Liver (tissue), 9 donors: ENCODE results near the gene BHLHE23. TPM values are rescaled to one million over a fixed set of nuclear protein-coding genes. Genes with fewer than 3 reads are reported as not detected.

ENCODE experiments used
- DNase-seq: peaks from one replicate; pipeline ENCODE4 v3.0.0-alpha.2; 2017; ENCODE audit warnings: low spot score
- H3K27ac ChIP-seq, 2 donors: one replicate each; pipeline ENCODE4 v1.7.0; 2013; ENCODE audit warnings: inconsistent platforms in 2 of 2, low read length in 2 of 2, control low read depth in 1 of 2, low read depth in 1 of 2, mild to moderate bottlenecking in 1 of 2
- H3K27me3 ChIP-seq, 4 donors: one replicate each; pipeline versions ENCODE4 v1.6.1 to v1.7.0; 2013; ENCODE audit warnings: low read length in 3 of 4, inconsistent platforms in 1 of 4, mild to moderate bottlenecking in 1 of 4, moderate library complexity in 1 of 4; ENCODE audit not compliant: control insufficient read depth in 4 of 4, insufficient read depth in 4 of 4
- H3K36me3 ChIP-seq, 4 donors: one replicate each; pipeline versions ENCODE4 v1.6.1 to v1.7.0; 2013; ENCODE audit warnings: low read length in 3 of 4, mild to moderate bottlenecking in 3 of 4, low read depth in 1 of 4, moderate library complexity in 1 of 4; ENCODE audit not compliant: control insufficient read depth in 4 of 4, insufficient read depth in 3 of 4
- H3K4me1 ChIP-seq, 4 donors: one replicate each; pipeline versions ENCODE4 v1.6.1 to v1.7.0; 2013; ENCODE audit warnings: low read length in 3 of 4, mild to moderate bottlenecking in 3 of 4, moderate library complexity in 1 of 4; ENCODE audit not compliant: control insufficient read depth in 4 of 4, insufficient read depth in 4 of 4
- H3K4me3 ChIP-seq, 3 donors: one replicate each; pipeline versions ENCODE4 v1.6.1 to v1.7.0; 2013; ENCODE audit warnings: low read length in 3 of 3, control low read depth in 1 of 3, low read depth in 1 of 3, mild to moderate bottlenecking in 1 of 3
- H3K9ac ChIP-seq, 2 donors: one replicate each; pipeline ENCODE4 v1.7.0; 2013; ENCODE audit warnings: low read length in 2 of 2, mild to moderate bottlenecking in 2 of 2, moderate library complexity in 2 of 2, control low read depth in 1 of 2, low read depth in 1 of 2
- H3K9me3 ChIP-seq, 4 donors: one replicate each; pipeline versions ENCODE4 v1.6.1 to v1.7.0; 2013; ENCODE audit warnings: low read length in 3 of 4; ENCODE audit not compliant: control insufficient read depth in 4 of 4
- EGR1 ChIP-seq, 2 donors: IDR thresholded peaks; 2 replicates each; pipeline ENCODE4 v1.6.1; 2016 to 2018; ENCODE audit warnings: antibody characterized with exemption in 2 of 2, low read depth in 2 of 2
- FOXA1 ChIP-seq: IDR thresholded peaks from 2 replicates; pipeline ENCODE4 v1.6.1; 2016; ENCODE audit warnings: antibody characterized with exemption
- FOXA2 ChIP-seq: IDR thresholded peaks from 2 replicates; pipeline ENCODE4 v1.6.1; 2016; ENCODE audit warnings: antibody characterized with exemption
- GABPA ChIP-seq, 2 donors: IDR thresholded peaks in 1 of 2; conservative IDR thresholded peaks in 1 of 2; 2 replicates each; pipeline ENCODE4 v1.6.1; 2016; ENCODE audit warnings: antibody characterized with exemption in 2 of 2, mild to moderate bottlenecking in 1 of 2, moderate library complexity in 1 of 2
- HNF4A ChIP-seq, 2 donors: conservative IDR thresholded peaks; 2 replicates each; pipeline ENCODE4 v1.6.1; 2016; ENCODE audit warnings: antibody characterized with exemption in 2 of 2, mild to moderate bottlenecking in 2 of 2
- HNF4G ChIP-seq: IDR thresholded peaks from 2 replicates; pipeline ENCODE4 v1.6.1; 2016; ENCODE audit warnings: antibody characterized with exemption
- JUND ChIP-seq, 2 donors: IDR thresholded peaks; 2 replicates each; pipeline ENCODE4 v1.6.1; 2016; ENCODE audit warnings: antibody characterized with exemption in 2 of 2
- NR2F2 ChIP-seq: IDR thresholded peaks from 2 replicates; pipeline ENCODE4 v1.6.1; 2016; ENCODE audit warnings: antibody characterized with exemption
- RAD21 ChIP-seq, 2 donors: IDR thresholded peaks; 2 replicates each; pipeline ENCODE4 v1.6.1; 2016; ENCODE audit warnings: antibody characterized with exemption in 2 of 2, mild to moderate bottlenecking in 2 of 2
- REST ChIP-seq: IDR thresholded peaks from 2 replicates; pipeline ENCODE4 v1.6.1; 2016; ENCODE audit warnings: antibody characterized with exemption, mild to moderate bottlenecking
- RXRA ChIP-seq, 2 donors: IDR thresholded peaks; 2 replicates each; pipeline ENCODE4 v1.6.1; 2017 to 2018; ENCODE audit warnings: antibody characterized with exemption in 2 of 2, mild to moderate bottlenecking in 1 of 2
- SP1 ChIP-seq: IDR thresholded peaks from 2 replicates; pipeline ENCODE4 v1.6.1; 2018; ENCODE audit warnings: antibody characterized with exemption, mild to moderate bottlenecking
- TAF1 ChIP-seq: conservative IDR thresholded peaks from 2 replicates; pipeline ENCODE4 v1.6.1; 2016; ENCODE audit warnings: antibody characterized with exemption, mild to moderate bottlenecking
- YY1 ChIP-seq: IDR thresholded peaks from 2 replicates; pipeline ENCODE4 v1.6.1; 2016; ENCODE audit warnings: antibody characterized with exemption, mild to moderate bottlenecking
- ZBTB33 ChIP-seq: IDR thresholded peaks from 2 replicates; pipeline ENCODE4 v1.6.1; 2016; ENCODE audit warnings: antibody characterized with exemption
- WGBS: extraction: QIAGEN DNeasy Blood & Tissue Kit; methylation state at CpG from one replicate; pipeline ENCODE4 v1.1.7; 2013; 5-methylcytosine and 5-hydroxymethylcytosine counted together
- polyA plus RNA-seq, 2 donors: library from polyadenylated mRNA; stranded (reverse) in 1 of 2; unstranded in 1 of 2; fragments of 200-250 nt in 1 of 2; fragments of >200 nt in 1 of 2; fragmentation: Nextera tagmentation in 1 of 2; extraction: Ambion mirVana in 1 of 2; gene quantifications; one replicate each; pipeline versions ENCODE4 v1.2.1 to v1.2.3, GENCODE V29; 2013 to 2015
- total RNA-seq, 2 donors: library from RNA; depleted of rRNA; stranded (reverse); fragments of >200 nt; gene quantifications; one replicate each; pipeline ENCODE4 v1.2.3, GENCODE V29; 2014
- TF ChIP-seq, protein P1 (sequence below): IDR thresholded peaks from 2 replicates; pipeline ENCODE4 v1.6.1; 2016; ENCODE audit warnings: antibody characterized with exemption
- TF ChIP-seq, protein P2 (sequence below): fragments of 150-350 bp; IDR thresholded peaks from 2 replicates; pipeline ENCODE4 v1.5.1; 2017; ENCODE audit warnings: improper control_type of control experiment, low read depth, low read length; ENCODE audit not compliant: missing input control
- TF ChIP-seq, protein P3 (sequence below): IDR thresholded peaks from 2 replicates; pipeline ENCODE4 v1.6.1; 2016; ENCODE audit warnings: antibody characterized with exemption
- donor health status: healthy.
- donor health status: healthy.
- donor health status: healthy.
- donor health status: healthy.
- donor health status: healthy.

BHLHE23 gene
- total and polyA plus RNA-seq, 4 donors = not detected

DNA sequence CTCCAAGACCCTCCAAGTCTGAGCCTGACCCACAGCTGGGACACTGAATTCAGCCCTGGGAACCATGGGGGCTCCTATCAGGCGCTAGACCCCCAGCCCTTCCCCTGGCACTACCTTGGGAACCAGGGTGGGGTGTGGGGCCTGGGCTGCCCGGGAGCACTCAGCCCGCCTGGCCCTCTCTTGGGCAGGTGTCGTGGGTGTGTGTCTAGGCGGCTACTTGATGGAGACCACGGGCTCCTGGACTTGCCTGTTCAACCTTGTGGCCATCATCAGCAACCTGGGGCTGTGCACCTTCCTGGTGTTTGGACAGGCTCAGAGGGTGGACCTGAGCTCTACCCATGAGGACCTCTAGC, 39.6 kb downstream of the BHLHE23 start:
- Histone ChIP-seq H3K27ac (no peak overlapping the region), H3K9me3 (no peaks in the 10 kb centered on the region), H3K4me3 (no peak overlapping the region), H3K9ac (no peak overlapping the region), H3K36me3 (peaks cover 16 to 44% (median 25%) of the 10 kb centered on the region in 4 donors), H3K4me1 (peaks cover 2 to 11% (median 8%) of the 10 kb centered on the region in 4 donors), H3K27me3 (no peaks in the 10 kb centered on the region)
- DNase-seq = no peak
- 96% methylated on average over 6 of the region's 6 CpGs for WGBS
- TF ChIP-seq JUND (IDR thresholded peaks at IDR 0.05) (no peak), SP1 (no peak)

- no peak overlapping the region for H3K9ac ChIP-seq
- WGBS = 95% methylated on average over 26 of the region's 27 CpGs
- H3K27ac ChIP-seq = no peak overlapping the region
- no peak overlapping the region for H3K4me3 ChIP-seq
- H3K36me3 ChIP-seq = peaks cover 16 to 50% (median 25%) of the 10 kb centered on the region in 4 donors
- no peaks in the 10 kb centered on the region for H3K27me3 ChIP-seq
- TF ChIP-seq HNF4A (conservative IDR thresholded peaks at IDR 0.05) = no peak
- no peak for TF ChIP-seq SP1
- TF ChIP-seq JUND (IDR thresholded peaks at IDR 0.05) = no peak
- TF ChIP-seq EGR1 (IDR thresholded peaks at IDR 0.05; ENCODE audit: low read depth in 2 of 2) = no peak
- TF ChIP-seq FOXA1 = no peak
- TF ChIP-seq YY1 = no peak
- peaks cover 2 to 11% (median 7%) of the 10 kb centered on the region in 4 donors for H3K4me1 ChIP-seq
- no peak for DNase-seq
- no peaks in the 10 kb centered on the region for H3K9me3 ChIP-seq
These were observed 40.3 kb downstream of the BHLHE23 start for GRCh38 chr20:62966212-62967148.

- no peak overlapping the region for H3K4me3 ChIP-seq
- no peak for TF ChIP-seq GABPA (IDR thresholded peaks at IDR 0.05 in 1 of 2, conservative IDR thresholded peaks at IDR 0.05 in 1 of 2)
- TF ChIP-seq YY1 = no peak
- TF ChIP-seq EGR1 (IDR thresholded peaks at IDR 0.05; ENCODE audit: low read depth in 2 of 2) = no peak
- TF ChIP-seq REST = no peak
- no peak for TF ChIP-seq HNF4G
- TF ChIP-seq, protein P1, sequence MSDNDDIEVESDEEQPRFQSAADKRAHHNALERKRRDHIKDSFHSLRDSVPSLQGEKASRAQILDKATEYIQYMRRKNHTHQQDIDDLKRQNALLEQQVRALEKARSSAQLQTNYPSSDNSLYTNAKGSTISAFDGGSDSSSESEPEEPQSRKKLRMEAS = no peak
- TF ChIP-seq FOXA2 = no peak
- no peak for TF ChIP-seq FOXA1
- no peak for TF ChIP-seq NR2F2
- no peak for TF ChIP-seq RAD21 (IDR thresholded peaks at IDR 0.05)
- TF ChIP-seq, protein P2, sequence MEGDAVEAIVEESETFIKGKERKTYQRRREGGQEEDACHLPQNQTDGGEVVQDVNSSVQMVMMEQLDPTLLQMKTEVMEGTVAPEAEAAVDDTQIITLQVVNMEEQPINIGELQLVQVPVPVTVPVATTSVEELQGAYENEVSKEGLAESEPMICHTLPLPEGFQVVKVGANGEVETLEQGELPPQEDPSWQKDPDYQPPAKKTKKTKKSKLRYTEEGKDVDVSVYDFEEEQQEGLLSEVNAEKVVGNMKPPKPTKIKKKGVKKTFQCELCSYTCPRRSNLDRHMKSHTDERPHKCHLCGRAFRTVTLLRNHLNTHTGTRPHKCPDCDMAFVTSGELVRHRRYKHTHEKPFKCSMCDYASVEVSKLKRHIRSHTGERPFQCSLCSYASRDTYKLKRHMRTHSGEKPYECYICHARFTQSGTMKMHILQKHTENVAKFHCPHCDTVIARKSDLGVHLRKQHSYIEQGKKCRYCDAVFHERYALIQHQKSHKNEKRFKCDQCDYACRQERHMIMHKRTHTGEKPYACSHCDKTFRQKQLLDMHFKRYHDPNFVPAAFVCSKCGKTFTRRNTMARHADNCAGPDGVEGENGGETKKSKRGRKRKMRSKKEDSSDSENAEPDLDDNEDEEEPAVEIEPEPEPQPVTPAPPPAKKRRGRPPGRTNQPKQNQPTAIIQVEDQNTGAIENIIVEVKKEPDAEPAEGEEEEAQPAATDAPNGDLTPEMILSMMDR = no peak
- no peak for TF ChIP-seq ZBTB33
- no peak for TF ChIP-seq TAF1
- no peak for TF ChIP-seq JUND (IDR thresholded peaks at IDR 0.05)
- TF ChIP-seq SP1 = no peak
- TF ChIP-seq, protein P3, sequence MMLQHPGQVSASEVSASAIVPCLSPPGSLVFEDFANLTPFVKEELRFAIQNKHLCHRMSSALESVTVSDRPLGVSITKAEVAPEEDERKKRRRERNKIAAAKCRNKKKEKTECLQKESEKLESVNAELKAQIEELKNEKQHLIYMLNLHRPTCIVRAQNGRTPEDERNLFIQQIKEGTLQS = no peak
- TF ChIP-seq RXRA (IDR thresholded peaks at IDR 0.05) = no peak
- H3K4me1 ChIP-seq = peaks cover 2 to 11% (median 6%) of the 10 kb centered on the region in 4 donors
- H3K9ac ChIP-seq = no peak overlapping the region
- DNase-seq = no peak
- H3K36me3 ChIP-seq = peaks cover 19 to 55% (median 26%) of the 10 kb centered on the region in 4 donors
- no peak overlapping the region for H3K27ac ChIP-seq
- 93% methylated on average over 19 of the region's 19 CpGs for WGBS
- H3K27me3 ChIP-seq = no peaks in the 10 kb centered on the region
- H3K9me3 ChIP-seq = no peaks in the 10 kb centered on the region
These were observed 41.4 kb downstream of the BHLHE23 start for GRCh38 chr20:62965363-62965771.
